Hepatocyte (in vitro differentiated cells): ENCODE data around the gene SGCD. TPM values are rescaled to one million over a fixed set of nuclear protein-coding genes. Genes with fewer than 3 reads are reported as not detected.

ENCODE experiments used
- DNase-seq: peaks from one replicate; pipeline ENCODE4 v3.0.0-alpha.2; 2016; ENCODE audit warnings: low spot score
- H2AFZ ChIP-seq: fragments of 200-600 bp; sonication (generic); 2 replicates; pipeline ENCODE4 v1.6.0; 2016; ENCODE audit warnings: antibody characterized with exemption, mild to moderate bottlenecking
- H3K27ac ChIP-seq: fragments of 200-600 bp; sonication (generic); 2 replicates; pipeline ENCODE4 v1.5.1; 2016; ENCODE audit warnings: mild to moderate bottlenecking
- H3K27me3 ChIP-seq: fragments of 200-600 bp; sonication (generic); 2 replicates; pipeline ENCODE4 v1.6.1; 2016
- H3K36me3 ChIP-seq: fragments of 200-600 bp; sonication (generic); replicated peaks from 2 replicates; pipeline ENCODE4 v1.5.1; 2016; ENCODE audit warnings: low read depth; ENCODE audit not compliant: insufficient read depth
- H3K4me1 ChIP-seq: fragments of 200-600 bp; sonication (generic); 2 replicates; pipeline ENCODE4 v1.5.1; 2016; ENCODE audit warnings: mild to moderate bottlenecking, moderate library complexity; ENCODE audit not compliant: insufficient read depth
- H3K4me2 ChIP-seq: fragments of 200-600 bp; sonication (generic); 2 replicates; pipeline ENCODE4 v1.6.0; 2016
- H3K4me3 ChIP-seq: fragments of 200-600 bp; sonication (generic); 2 replicates; pipeline ENCODE4 v1.5.1; 2016; ENCODE audit warnings: mild to moderate bottlenecking
- H3K79me2 ChIP-seq: fragments of 200-600 bp; sonication (generic); 2 replicates; pipeline ENCODE4 v1.6.0; 2017; ENCODE audit warnings: mild to moderate bottlenecking
- H3K9me2 ChIP-seq: fragments of 200-600 bp; sonication (generic); replicated peaks from 2 replicates; pipeline ENCODE4 v1.6.0; 2017; ENCODE audit warnings: mild to moderate bottlenecking; ENCODE audit not compliant: insufficient read depth
- H3K9me3 ChIP-seq: fragments of 200-600 bp; sonication (generic); 2 replicates; pipeline ENCODE4 v1.5.1; 2016; ENCODE audit warnings: low read depth, mild to moderate bottlenecking
- H4K20me1 ChIP-seq: fragments of 200-600 bp; sonication (generic); 2 replicates; pipeline ENCODE4 v1.6.0; 2016; ENCODE audit warnings: mild to moderate bottlenecking; ENCODE audit not compliant: insufficient read depth, poor library complexity, severe bottlenecking
- CTCF ChIP-seq: fragments of 200-600 bp; sonication (generic); IDR thresholded peaks from 2 replicates; pipeline ENCODE4 v1.5.1; 2016; ENCODE audit warnings: antibody characterized with exemption, mild to moderate bottlenecking; ENCODE audit not compliant: poor library complexity
- EZH2 ChIP-seq: fragments of 200-600 bp; sonication (generic); IDR thresholded peaks from 2 replicates; pipeline ENCODE4 v1.6.1; 2016; ENCODE audit warnings: antibody characterized with exemption, mild to moderate bottlenecking, borderline replicate concordance
- EZH2phosphoT487 ChIP-seq: fragments of 200-600 bp; sonication (generic); IDR thresholded peaks from one replicate; pipeline ENCODE4 v1.6.1; 2018; ENCODE audit warnings: antibody characterized with exemption, mild to moderate bottlenecking, low read depth, moderate library complexity; ENCODE audit not compliant: unreplicated experiment, severe bottlenecking
- WGBS: methylation state at CpG from one replicate; pipeline ENCODE4 v1.1.6; 2016; ENCODE audit warnings: low lambda C conversion rate; ENCODE audit errors: missing lambda C conversion rate; 5-methylcytosine and 5-hydroxymethylcytosine counted together
- polyA plus RNA-seq: library from polyadenylated mRNA; unstranded; fragments of >200 nt; fragmentation: Nextera tagmentation; extraction: Ambion mirVana; gene quantifications from 2 replicates; pipeline ENCODE4 v1.2.1, GENCODE V29; 2016
- total RNA-seq: library from RNA; depleted of rRNA; stranded (reverse); fragments of >200 nt; gene quantifications from 2 replicates; pipeline ENCODE4 v1.2.3, GENCODE V29; 2014

SGCD gene
- total and polyA plus RNA-seq, 2 experiments from 2014 or later: 3.8 to 8.8 TPM

- 91% methylated on average over 2 of the region's 2 CpGs for WGBS
- TF ChIP-seq EZH2 (no peak), EZH2phosphoT487 (no peak), CTCF (no peak)
- H3K79me2 ChIP-seq: no peaks in the 10 kb centered on the region
Measured at GRCh38 chr5:156588306-156588705, 261.3 kb downstream of the SGCD start.

GRCh38 chr5:156589104-156589945 lies 262.4 kb downstream of the SGCD start:
- Histone ChIP-seq H3K79me2 (no peaks in the 10 kb centered on the region), H3K27ac (peak overlapping the region; percentile 43), H3K4me2 (no peak overlapping the region), H2AFZ (no peak overlapping the region), H3K9me3 (no peaks in the 10 kb centered on the region), H4K20me1 (no peaks in the 10 kb centered on the region), H3K36me3 (no peaks in the 10 kb centered on the region), H3K27me3 (no peaks in the 10 kb centered on the region), H3K4me1 (peaks cover 3% of the 10 kb centered on the region), H3K9me2 (no peaks in the 10 kb centered on the region), H3K4me3 (no peak overlapping the region)
- 52% methylated on average over 4 of the region's 4 CpGs for WGBS
- peak; percentile 42 for DNase-seq
- no peak for TF ChIP-seq CTCF
- TF ChIP-seq EZH2: no peak
- TF ChIP-seq EZH2phosphoT487: no peak

More at GRCh38 chr5:156588306-156588705, 261.3 kb downstream of the SGCD start:
- Histone ChIP-seq H3K27me3 (no peaks in the 10 kb centered on the region), H4K20me1 (no peaks in the 10 kb centered on the region), H2AFZ (no peak overlapping the region), H3K4me2 (no peak overlapping the region), H3K9me2 (no peaks in the 10 kb centered on the region), H3K4me1 (peaks cover 3% of the 10 kb centered on the region), H3K9me3 (no peaks in the 10 kb centered on the region), H3K4me3 (no peak overlapping the region), H3K27ac (peak overlapping the region; percentile 17), H3K36me3 (no peaks in the 10 kb centered on the region)
- DNase-seq: no peak

DNA sequence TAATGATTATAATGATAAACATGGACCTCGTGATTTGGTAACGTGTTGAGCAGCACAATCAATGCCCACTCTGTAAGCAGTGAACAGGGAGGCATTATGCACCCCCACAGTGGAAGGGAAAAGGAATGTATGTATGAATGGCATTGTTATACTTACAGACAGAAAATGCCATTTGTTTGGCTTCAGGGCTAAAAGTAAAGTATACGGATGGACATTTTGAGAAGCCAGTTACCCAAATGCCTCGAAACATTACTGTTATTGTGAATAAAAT lies 262.9 kb downstream of the SGCD start:
- Histone ChIP-seq H3K27me3 (no peaks in the 10 kb centered on the region), H3K9me2 (no peaks in the 10 kb centered on the region), H2AFZ (no peak overlapping the region), H4K20me1 (no peaks in the 10 kb centered on the region), H3K79me2 (no peaks in the 10 kb centered on the region), H3K4me2 (no peak overlapping the region), H3K4me1 (peaks cover 3% of the 10 kb centered on the region), H3K9me3 (no peaks in the 10 kb centered on the region), H3K27ac (peak overlapping the region; percentile 43), H3K4me3 (no peak overlapping the region), H3K36me3 (no peaks in the 10 kb centered on the region)
- 54% methylated on average over 4 of the region's 4 CpGs for WGBS
- TF ChIP-seq CTCF: no peak
- no peak for TF ChIP-seq EZH2phosphoT487
- TF ChIP-seq EZH2: no peak
- DNase-seq: peak; percentile 12
